ENCODE results near the gene CPLX3.

Gene CPLX3, protein sequence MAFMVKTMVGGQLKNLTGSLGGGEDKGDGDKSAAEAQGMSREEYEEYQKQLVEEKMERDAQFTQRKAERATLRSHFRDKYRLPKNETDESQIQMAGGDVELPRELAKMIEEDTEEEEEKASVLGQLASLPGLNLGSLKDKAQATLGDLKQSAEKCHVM

DNA sequence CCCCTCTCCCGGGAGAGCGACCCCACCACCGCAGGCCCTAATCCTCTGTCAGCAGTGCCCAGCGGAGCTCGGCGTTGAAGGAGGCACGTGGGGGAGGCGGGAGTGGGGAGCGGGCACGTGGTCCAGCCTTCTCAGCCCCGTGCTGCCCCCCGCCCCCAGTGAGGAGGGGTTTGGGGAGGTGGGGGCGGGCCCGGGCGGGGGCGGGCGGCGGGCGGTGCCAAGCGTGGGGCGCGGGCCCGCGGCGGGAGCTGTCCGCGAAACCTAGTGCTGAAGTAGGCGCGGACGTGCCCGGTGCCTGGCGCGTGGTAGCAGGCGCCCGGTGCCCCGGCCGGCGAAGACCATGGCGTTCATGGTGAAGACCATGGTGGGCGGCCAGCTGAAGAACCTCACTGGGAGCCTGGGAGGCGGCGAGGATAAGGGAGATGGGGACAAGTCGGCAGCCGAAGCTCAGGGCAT, at the start of gene CPLX3:
CPLX3 (plus strand) TSS at position 264 of the 456 bp plus-strand sequence; CDS start at position 341, 77 bp downstream.
- H3K4me3 ChIP-seq (ENCODE audit: low read depth, low read length): no peak within 1 kb of the TSS
- POLR2A ChIA-PET: no interaction called here
- DNase-seq (ENCODE audit: low read depth, low spot score): no peak
- CTCF ChIA-PET: interaction anchor here (0.6 to 7.9 kb wide), 8 partner anchors 10 to 56 kb away, joined by 3 to 53 read pairs (median 4); partner anchors contain the start of genes CSK and ULK3
- TF ChIP-seq, protein P1, sequence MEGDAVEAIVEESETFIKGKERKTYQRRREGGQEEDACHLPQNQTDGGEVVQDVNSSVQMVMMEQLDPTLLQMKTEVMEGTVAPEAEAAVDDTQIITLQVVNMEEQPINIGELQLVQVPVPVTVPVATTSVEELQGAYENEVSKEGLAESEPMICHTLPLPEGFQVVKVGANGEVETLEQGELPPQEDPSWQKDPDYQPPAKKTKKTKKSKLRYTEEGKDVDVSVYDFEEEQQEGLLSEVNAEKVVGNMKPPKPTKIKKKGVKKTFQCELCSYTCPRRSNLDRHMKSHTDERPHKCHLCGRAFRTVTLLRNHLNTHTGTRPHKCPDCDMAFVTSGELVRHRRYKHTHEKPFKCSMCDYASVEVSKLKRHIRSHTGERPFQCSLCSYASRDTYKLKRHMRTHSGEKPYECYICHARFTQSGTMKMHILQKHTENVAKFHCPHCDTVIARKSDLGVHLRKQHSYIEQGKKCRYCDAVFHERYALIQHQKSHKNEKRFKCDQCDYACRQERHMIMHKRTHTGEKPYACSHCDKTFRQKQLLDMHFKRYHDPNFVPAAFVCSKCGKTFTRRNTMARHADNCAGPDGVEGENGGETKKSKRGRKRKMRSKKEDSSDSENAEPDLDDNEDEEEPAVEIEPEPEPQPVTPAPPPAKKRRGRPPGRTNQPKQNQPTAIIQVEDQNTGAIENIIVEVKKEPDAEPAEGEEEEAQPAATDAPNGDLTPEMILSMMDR (IDR thresholded peaks at IDR 0.05; ENCODE audit: insufficient read depth, low read length, missing control alignments): no peak

- no peak for DNase-seq (ENCODE audit: low read depth, low spot score)
- ChIA-PET CTCF (interaction anchor here (1.0 to 33.5 kb wide), 10 partner anchors 6 to 404 kb away, joined by 3 to 1672 read pairs (median 102); partner anchors contain the start of genes CLK3, CSK and RPP25), POLR2A (interaction anchor here (1.4 kb wide), 1 partner anchor 10 kb away, joined by 4 read pairs; no protein-coding TSS in a partner anchor)
- H3K4me3 ChIP-seq (ENCODE audit: low read depth, low read length): no peak overlapping the region
- TF ChIP-seq, protein P1 (IDR thresholded peaks at IDR 0.05; ENCODE audit: insufficient read depth, low read length, missing control alignments): no peak
Observed at GRCh38 chr15:74776821-74777768, 49.3 kb upstream of the CPLX3 start.

GRCh38 chr15:74777769-74778598, 48.4 kb upstream of the CPLX3 start:
- TF ChIP-seq, protein P1 (IDR thresholded peaks at IDR 0.05; ENCODE audit: insufficient read depth, low read length, missing control alignments): no peak
- ChIA-PET POLR2A (interaction anchor here (1.4 kb wide), 1 partner anchor 9 kb away, joined by 4 read pairs; no protein-coding TSS in a partner anchor), CTCF (interaction anchor here (0.7 to 33.5 kb wide), 10 partner anchors 5 to 404 kb away, joined by 3 to 1672 read pairs (median 102); partner anchors contain the start of genes CLK3, CSK and RPP25)
- DNase-seq (ENCODE audit: low read depth, low spot score): no peak
- no peak overlapping the region for H3K4me3 ChIP-seq (ENCODE audit: low read depth, low read length)

DNA sequence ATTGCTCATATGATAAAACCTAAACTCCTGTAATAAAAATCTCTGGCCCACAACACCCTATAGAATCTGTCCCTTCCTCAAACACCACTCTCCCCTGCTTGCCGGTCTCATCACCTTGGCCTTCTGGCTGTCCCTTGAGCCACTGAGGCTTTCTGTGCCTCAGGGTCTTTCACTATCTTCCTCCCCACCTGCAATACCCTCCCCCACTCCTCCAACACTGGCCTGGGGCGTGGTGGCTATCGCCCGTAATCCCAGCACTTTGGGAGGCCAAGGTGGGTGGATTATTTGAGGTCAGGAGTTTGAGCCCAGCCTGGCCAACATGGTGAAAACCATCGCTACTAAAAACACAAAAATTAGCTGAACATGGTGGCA, 47.8 kb upstream of the CPLX3 start:
- POLR2A ChIA-PET: interaction anchor here (1.4 kb wide), 1 partner anchor 9 kb away, joined by 4 read pairs; no protein-coding TSS in a partner anchor
- TF ChIP-seq, protein P1 (IDR thresholded peaks at IDR 0.05; ENCODE audit: insufficient read depth, low read length, missing control alignments): no peak
- CTCF ChIA-PET: interaction anchor here (0.7 to 33.5 kb wide), 11 partner anchors 4 to 175 kb away, joined by 3 to 1672 read pairs (median 76); partner anchors contain the start of genes CLK3, CSK and RPP25
- H3K4me3 ChIP-seq (ENCODE audit: low read depth, low read length): no peak overlapping the region
- DNase-seq (ENCODE audit: low read depth, low spot score): no peak

GRCh38 chr15:74779162-74779648, 47.2 kb upstream of the CPLX3 start:
- CTCF ChIA-PET: interaction anchor here (1.0 to 33.5 kb wide), 9 partner anchors 8 to 174 kb away, joined by 3 to 1672 read pairs (median 76); partner anchors contain the start of genes CLK3 and RPP25
- TF ChIP-seq, protein P1 (IDR thresholded peaks at IDR 0.05; ENCODE audit: insufficient read depth, low read length, missing control alignments): no peak
- POLR2A ChIA-PET: interaction anchor here (0.7 kb wide), 1 partner anchor 574 kb away, joined by 3 read pairs; no protein-coding TSS in a partner anchor
- H3K4me3 ChIP-seq (ENCODE audit: low read depth, low read length): no peak overlapping the region
- no peak for DNase-seq (ENCODE audit: low read depth, low spot score)

Measured in AG04449 (cell line).